Effector CD8-positive, alpha-beta T cell (primary cell): Measurements from ENCODE around the gene MAPKAP1.

Experiments
- DNase-seq: peaks from one replicate; lab custom pipeline; 2025; lab: John Stamatoyannopoulos, UW
- total RNA-seq, 4 experiments: gene quantifications; one replicate each; lab custom pipeline; 2026; lab: John Stamatoyannopoulos, UW

MAPKAP1 gene
- total RNA-seq, result 89.1 to 120 (median 95.6) reads per million in 4 experiments

DNA sequence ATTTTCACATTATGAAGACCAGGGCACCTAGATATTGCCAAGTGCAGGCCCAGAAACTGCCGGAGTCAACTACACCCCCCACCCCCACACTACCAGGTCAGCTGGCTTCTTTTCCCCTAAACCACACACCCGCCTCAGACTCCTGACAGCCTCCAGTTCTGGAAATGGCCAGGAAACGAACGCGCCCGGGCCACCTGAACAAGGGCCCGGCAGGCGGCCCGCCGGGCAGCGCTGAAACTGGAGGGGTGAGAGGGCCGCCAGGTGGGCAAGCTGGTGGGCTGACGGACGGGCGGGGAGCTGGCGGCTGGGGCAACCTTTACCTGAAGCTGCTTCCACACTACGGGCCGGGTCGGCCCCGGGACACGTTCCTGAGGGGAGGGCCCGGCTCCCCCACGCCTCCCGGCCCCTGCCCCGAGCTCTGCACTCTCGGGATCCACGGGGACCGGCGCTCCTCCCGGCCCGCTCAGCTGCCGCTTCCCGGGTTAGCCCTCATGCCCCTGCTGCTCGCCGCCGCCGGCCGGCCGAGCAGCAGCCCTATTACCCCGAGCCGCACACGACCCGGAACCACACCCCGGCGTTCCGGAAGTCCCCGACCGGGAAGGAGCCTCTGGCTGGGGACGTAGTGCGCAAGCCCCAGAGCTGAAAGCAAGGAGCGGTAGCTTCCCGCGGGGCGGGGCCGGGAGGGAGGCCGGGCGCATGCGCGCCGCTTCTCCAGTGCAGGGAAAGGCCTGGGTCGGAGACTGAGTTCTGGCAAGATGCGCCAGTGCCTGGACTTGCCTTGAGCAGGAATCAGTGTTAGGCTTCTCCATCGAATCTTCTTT is at the start of gene MAPKAP1:
TSS of gene MAPKAP1 (minus strand) at position 558 of the 821 bp plus-strand sequence. CDS start 34,634 bp downstream, outside the sequence.
- peak; percentile 88 for DNase-seq

GRCh38 chr9:125756518-125756917 is 49.5 kb upstream of the MAPKAP1 start:
- DNase-seq, result no peak

DNA sequence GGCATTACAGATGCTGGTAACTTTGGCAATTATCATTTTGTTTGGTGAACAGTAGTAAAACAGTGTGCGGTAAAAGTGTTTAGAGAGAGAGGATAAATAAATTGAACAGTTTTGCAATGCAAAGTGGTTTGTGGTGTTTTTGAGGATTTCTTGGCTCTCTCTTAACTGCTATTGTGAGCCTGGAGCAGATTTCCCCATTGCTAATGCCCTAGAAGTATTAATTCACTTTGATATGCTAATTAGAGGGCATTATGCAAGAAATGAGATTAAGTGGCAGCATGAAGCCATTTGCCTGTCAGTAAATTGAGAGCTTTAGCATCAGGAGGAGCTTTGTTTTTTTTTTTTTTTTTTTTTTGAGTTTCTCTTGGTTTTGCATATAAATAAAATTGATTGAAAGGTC is 48.3 kb upstream of the MAPKAP1 start:
- no peak for DNase-seq

DNA sequence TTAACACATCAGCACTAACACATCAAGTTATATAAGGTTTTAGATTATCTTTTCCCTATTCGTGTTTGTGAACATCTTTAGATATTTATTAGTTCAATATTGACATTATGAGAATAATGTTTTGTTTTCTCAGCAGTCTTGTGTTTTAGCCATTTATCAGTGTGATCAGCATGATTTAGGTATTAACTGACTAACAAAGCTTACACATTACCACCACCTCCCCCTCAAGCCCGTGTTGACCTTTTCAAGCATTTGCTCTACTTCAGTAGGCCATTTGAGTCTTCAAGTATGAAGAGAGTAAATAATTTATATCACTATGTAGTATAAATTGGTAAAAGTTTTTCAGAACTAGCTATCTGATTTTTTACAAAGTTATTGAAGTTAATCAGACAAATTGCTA is 47.1 kb upstream of the MAPKAP1 start:
- no peak for DNase-seq

- no peak for DNase-seq
These were observed 45.1 kb upstream of the MAPKAP1 start for GRCh38 chr9:125752070-125752628.

- DNase-seq, result no peak
These were observed 43.6 kb upstream of the MAPKAP1 start for GRCh38 chr9:125750627-125751011.

DNA sequence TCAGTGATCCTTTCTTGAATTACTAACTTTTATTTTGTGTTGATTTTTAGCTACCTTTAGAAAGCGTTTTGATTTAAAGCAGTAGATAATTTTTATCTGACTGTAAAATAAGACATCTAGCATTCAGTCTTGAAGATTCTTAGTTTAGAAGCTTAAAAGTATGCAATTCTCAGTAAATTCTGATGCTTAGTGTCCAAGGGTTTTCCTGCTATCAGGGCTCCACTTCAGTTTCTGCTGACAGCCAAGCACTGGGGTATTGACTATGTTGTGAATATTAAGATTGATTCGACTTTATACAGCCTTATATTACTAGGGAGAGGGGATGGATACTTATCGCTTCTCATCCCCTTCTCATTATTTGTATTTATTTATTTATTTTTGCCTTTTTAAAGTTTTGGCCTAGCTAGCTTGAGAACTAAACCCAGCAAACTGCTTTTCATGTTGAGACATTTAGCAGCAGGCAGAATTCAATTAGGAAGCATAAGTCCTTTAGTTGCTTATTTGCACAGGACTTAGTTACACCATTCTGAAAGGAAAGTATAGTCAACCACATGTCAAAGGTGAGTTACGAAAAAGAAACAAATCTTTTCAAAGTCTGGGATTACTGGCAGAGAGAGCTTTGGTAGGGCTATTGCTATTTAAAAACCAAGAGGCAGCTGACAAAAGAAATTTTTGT is 43.1 kb upstream of the MAPKAP1 start:
- no peak for DNase-seq

DNA sequence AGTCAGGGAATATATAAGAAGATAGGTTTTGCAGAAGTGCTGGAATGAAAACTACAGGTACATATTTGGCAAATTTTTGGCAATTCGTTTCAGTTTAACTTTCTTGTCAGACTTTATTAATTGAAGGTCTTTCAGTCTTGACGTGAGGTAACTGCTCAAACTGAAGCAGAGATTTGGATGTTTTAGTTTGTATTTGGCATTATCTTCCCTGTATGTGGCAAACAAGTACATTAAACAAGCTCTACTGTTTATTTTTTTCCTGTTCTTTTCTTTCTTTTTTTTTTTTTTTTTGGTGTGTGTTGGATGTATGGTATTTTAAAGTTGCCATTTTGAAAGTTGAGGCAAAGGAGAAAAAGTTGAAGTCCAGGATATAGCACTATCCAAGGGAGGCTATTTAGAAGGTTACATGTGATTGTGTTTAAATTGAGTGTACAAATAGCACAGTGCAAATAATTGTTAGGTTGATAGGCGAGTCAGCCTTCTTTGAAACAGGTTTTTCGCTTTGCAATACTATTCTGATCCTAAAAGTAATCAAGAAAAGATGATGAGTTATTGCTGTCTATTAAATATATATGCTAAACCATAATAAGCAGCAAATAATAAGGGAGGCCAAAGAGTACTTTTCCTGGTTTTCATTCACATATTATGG is 42.4 kb upstream of the MAPKAP1 start:
- no peak for DNase-seq

- no peak for DNase-seq
These were observed 41.6 kb upstream of the MAPKAP1 start for GRCh38 chr9:125748446-125749099.

DNA sequence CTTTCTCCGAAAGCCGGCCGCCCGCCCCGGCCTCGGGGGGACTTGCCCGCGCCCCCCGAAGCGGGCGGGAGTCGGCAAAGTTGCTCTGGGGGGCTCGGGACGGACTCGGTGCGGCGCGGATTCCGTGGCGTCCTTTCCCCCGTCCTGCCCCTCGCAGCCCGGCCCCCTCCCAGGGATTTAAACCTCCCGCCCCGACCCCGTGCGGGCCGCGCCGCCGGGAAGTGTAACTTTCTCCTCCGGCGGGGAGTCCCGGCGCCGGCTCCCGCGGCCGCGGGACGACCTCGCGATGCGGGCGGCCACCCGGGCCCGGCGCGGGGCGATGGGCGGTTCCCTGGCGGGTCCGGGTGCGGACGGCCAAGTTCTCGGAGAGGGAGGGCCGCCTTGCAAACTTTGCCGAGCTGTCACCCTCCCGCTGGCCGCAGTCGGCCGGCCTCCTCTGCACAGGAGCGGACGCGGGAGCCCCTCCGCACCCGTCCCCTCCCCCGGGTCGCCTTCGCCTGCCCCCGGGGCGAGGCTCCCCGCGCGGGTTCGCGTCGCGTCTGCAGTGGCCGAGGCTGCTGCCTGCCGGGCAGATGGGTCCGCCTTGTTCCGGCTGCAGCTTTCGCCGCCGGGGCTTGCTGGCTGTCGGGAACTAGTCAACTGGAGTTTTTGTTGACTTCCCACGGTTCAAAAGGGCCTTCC is 40.9 kb upstream of the MAPKAP1 start:
- DNase-seq, result no peak

- peak; percentile 38 for DNase-seq
These were observed 40.2 kb upstream of the MAPKAP1 start, which contains the start of gene PBX3 for GRCh38 chr9:125747053-125747764. Gene PBX3 (plus strand): TSS chr9:125747373.

DNA sequence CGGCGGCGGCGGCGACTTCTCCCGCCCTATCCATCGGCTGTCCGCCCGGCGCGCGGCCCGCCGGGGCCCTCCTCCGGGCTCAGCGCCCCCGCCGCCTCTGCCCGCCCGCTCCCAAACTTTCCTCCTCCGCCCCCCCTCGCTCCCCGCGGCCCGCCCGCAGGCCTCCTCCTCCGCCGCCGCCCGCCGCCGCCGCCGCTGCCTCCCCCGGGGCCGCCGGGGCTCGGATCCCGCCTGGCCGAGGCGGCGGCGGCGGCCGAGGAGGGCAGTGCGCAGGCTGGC is 39.7 kb upstream of the MAPKAP1 start:
- DNase-seq, result no peak

DNA sequence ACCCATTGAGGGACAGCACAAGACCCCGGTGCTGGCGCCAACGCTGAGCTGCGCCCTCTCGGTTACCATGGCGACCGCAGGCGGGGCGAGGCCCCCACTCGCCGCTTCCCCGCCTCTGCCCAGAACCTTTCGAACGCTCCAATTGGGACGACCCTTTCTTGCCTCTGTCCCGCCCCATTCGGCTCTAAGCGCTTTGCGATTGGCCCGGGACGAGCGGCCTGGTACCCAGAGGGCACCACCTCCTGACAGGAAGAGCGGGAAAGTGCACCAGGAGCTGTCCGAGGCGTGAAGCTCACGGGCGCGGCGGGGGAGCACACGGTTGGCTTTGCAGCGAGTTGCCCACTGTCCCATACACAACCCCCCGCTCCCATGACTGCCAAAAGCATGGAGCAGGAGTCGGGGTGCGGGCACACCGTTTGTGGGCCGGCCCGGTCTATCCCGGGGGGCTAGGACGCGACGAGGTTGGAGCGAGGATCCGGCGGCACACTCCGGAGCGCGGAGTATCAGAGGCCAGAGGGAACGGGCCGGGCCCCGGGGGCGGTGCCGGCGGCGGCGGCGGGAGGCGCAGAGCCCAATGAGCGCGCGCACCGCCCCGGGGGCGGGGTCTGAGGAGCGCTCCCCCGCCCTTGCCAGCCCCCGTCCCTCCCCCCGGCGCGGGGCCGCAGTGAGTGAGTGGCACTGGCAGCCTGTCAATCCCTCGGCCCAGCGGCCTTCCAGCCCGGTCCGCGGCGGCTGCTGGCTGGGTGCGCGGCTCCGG is 39.2 kb upstream of the MAPKAP1 start:
- DNase-seq, result peak; percentile 89

- no peak for DNase-seq
These were observed 38.6 kb upstream of the MAPKAP1 start for GRCh38 chr9:125745682-125746016.

DNA sequence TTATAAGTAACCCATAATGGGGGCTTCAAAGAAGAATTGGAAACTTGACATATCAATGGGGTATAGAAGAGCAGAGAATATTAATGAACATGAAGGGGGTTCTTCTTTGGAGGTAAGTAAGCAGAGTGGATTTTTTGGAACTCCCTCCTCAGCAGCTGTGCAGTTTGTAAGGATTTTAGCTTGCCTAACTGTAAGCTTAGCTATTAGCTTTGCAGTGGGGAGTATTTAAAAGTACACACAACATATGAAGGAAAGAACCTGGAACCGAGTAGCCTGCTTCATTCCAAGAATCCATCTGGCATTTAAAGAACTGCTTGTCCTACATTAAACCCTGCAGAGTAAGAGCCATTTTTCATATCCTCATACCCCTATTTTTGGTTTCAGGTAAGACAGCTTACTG is 38.0 kb upstream of the MAPKAP1 start:
- DNase-seq, result no peak

DNA sequence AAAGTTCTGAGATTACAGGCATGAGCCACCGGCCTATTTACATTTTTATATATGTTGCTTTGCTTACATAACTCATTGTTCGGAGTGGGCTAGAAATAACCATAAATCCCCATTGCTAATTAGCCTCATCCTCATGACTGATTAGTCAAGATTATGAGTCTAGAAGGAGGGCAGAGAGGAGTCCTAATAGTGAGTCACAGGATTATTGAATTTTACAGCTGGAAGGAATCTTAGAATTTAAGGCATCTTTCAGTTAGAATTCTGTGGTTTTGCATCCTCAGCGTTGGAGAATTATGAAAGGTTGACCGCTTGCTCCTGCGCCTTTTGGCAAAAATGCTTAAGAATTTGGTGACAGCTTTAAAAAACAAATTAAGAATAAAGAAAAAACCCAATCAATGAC is 37.6 kb upstream of the MAPKAP1 start:
- no peak for DNase-seq

DNA sequence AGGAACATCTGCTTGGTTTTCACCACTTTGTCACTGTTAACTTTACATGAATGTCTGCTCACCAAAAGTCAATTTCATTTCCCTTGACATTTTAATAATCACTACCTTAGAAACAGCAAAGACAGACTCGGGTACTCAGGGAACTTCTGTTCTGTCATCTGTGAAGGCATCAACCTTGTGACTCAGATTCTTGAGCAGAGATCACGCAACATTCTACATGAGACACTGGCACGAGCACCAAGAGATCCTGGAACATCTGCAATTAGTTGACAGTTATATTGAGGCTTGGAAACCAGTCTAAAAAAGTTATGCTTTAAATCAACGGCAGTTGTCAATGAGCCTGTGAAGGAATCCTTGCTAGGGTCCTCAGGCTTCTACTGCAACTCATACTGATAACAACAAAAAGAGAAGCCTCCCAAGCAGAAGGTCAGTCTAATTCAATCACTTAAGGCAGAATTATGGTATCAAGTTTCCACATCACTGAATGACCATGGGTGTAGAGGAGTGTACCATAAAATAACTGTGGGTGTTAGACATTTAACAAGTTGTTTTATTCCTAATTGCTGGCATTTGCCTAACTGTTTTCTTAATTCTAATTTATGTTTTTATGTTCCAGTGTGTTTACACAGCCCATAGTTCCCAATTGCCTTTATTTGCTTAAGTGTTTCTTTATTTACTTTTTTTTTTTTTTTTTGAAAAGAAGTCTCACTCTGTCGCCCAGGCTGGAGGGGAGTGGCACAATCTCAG is 36.8 kb upstream of the MAPKAP1 start:
- no peak for DNase-seq

- no peak for DNase-seq
These were observed 35.6 kb upstream of the MAPKAP1 start for GRCh38 chr9:125742657-125743056.

DNA sequence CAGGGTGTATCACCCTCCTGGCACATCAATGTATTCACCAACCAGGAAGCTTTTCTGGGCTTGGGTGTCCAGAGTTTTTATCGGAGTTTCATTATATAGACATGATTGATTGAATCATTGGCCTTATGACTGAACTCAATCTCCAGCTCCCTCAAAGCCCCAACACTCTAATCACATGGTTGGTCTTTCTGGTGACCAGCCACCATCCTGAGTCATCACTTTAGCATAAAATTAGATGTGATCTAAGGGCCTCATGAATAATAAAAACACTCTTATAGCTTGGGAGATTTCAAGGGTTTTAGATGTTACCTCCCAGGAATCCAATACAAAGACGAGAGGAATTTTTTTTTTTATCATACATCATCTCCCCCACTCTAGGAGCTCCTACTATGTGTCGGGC is 32.4 kb upstream of the MAPKAP1 start:
- no peak for DNase-seq

GRCh38 chr9:125732562-125732961 is 25.6 kb upstream of the MAPKAP1 start:
- no peak for DNase-seq
